GM23338 (cell line): ENCODE measurements around the gene RSPH1. TPM values are rescaled to one million over a fixed set of nuclear protein-coding genes. Genes with fewer than 3 reads are reported as not detected.

Experiments used
- ATAC-seq: fragments of 200-7000 bp; cut with Tn5 transposase; 3 replicates; pipeline ENCODE4 v1.9.1; 2020
- DNase-seq: peaks from one replicate; pipeline ENCODE4 v3.0.0-alpha.2; 2015; ENCODE audit warnings: low spot score
- H2AFZ ChIP-seq: fragments of 200-600 bp; sonication (generic); 2 replicates; pipeline ENCODE4 v1.8.0; 2016; ENCODE audit warnings: antibody characterized with exemption, mild to moderate bottlenecking, moderate library complexity
- H3F3A ChIP-seq: fragments of 200-600 bp; sonication (generic); replicated peaks from 2 replicates; pipeline ENCODE4 v1.8.0; 2017; ENCODE audit warnings: antibody characterized with exemption, mixed run types, low read depth
- H3K27ac ChIP-seq: fragments of 200-600 bp; sonication (generic); 2 replicates; pipeline ENCODE4 v1.6.1; 2016; ENCODE audit warnings: low read depth
- H3K27me3 ChIP-seq: fragments of 200-600 bp; sonication (generic); 2 replicates; pipeline ENCODE4 v1.8.0; 2016; ENCODE audit warnings: mild to moderate bottlenecking, mixed run types, moderate library complexity; ENCODE audit not compliant: insufficient read depth
- H3K36me3 ChIP-seq: fragments of 200-600 bp; sonication (generic); 2 replicates; pipeline ENCODE4 v1.8.0; 2016; ENCODE audit warnings: mild to moderate bottlenecking; ENCODE audit not compliant: insufficient read depth
- H3K4me1 ChIP-seq: fragments of 200-600 bp; sonication (generic); 2 replicates; pipeline ENCODE4 v1.8.0; 2016; ENCODE audit warnings: mild to moderate bottlenecking, moderate library complexity; ENCODE audit not compliant: insufficient read depth
- H3K4me2 ChIP-seq: fragments of 200-600 bp; sonication (generic); 2 replicates; pipeline ENCODE4 v1.7.1; 2017; ENCODE audit warnings: mixed run types
- H3K4me3 ChIP-seq: fragments of 200-600 bp; sonication (generic); 2 replicates; pipeline ENCODE4 v1.6.1; 2016; ENCODE audit warnings: mixed run types
- H3K79me2 ChIP-seq: fragments of 200-600 bp; sonication (generic); replicated peaks from 2 replicates; pipeline ENCODE4 v1.8.0; 2017; ENCODE audit warnings: mild to moderate bottlenecking; ENCODE audit not compliant: insufficient read depth
- H3K9me2 ChIP-seq: fragments of 200-600 bp; sonication (generic); 2 replicates; pipeline ENCODE4 v1.8.0; 2017; ENCODE audit not compliant: insufficient read depth
- H4K20me1 ChIP-seq: fragments of 200-600 bp; sonication (generic); replicated peaks from 2 replicates; pipeline ENCODE4 v1.8.0; 2017; ENCODE audit warnings: mild to moderate bottlenecking; ENCODE audit not compliant: insufficient read depth
- H3K27ac Mint-ChIP-seq: 2 replicates; pipeline ENCODE4 v1.8.0; 2020; ENCODE audit warnings: inconsistent platforms, mild to moderate bottlenecking, moderate library complexity, mixed read lengths
- H3K27me3 Mint-ChIP-seq: 3 replicates; pipeline ENCODE4 v1.8.0; 2022; ENCODE audit warnings: low read depth, mild to moderate bottlenecking, moderate library complexity, mixed read lengths, inconsistent platforms; ENCODE audit not compliant: insufficient read depth, poor library complexity
- H3K36me3 Mint-ChIP-seq: 3 replicates; pipeline ENCODE4 v1.8.0; 2021; ENCODE audit warnings: low read depth, mild to moderate bottlenecking, inconsistent platforms, moderate library complexity, mixed read lengths
- H3K4me1 Mint-ChIP-seq: 3 replicates; pipeline ENCODE4 v1.8.0; 2020; ENCODE audit warnings: mild to moderate bottlenecking, inconsistent platforms, mixed read lengths
- H3K4me3 Mint-ChIP-seq: 3 replicates; pipeline ENCODE4 v1.8.0; 2021; ENCODE audit warnings: moderate library complexity, mild to moderate bottlenecking, inconsistent platforms, mixed read lengths
- H3K9me3 Mint-ChIP-seq: 3 replicates; pipeline ENCODE4 v1.8.0; 2020; ENCODE audit warnings: moderate library complexity, mild to moderate bottlenecking, inconsistent platforms, mixed read lengths
- CREB1 ChIP-seq: fragments of 250-450 bp; sonication (Bioruptor Pico); IDR thresholded peaks from 2 replicates; pipeline ENCODE4 v1.5.0; 2020; ENCODE audit warnings: low read depth, mild to moderate bottlenecking, moderate library complexity
- EZH2 ChIP-seq: fragments of 200-600 bp; sonication (generic); IDR thresholded peaks from one replicate; pipeline ENCODE4 v1.8.0; 2017; ENCODE audit warnings: antibody characterized with exemption, mild to moderate bottlenecking, low read depth; ENCODE audit not compliant: unreplicated experiment
- EZH2phosphoT487 ChIP-seq: fragments of 200-600 bp; sonication (generic); IDR thresholded peaks from one replicate; pipeline ENCODE4 v1.8.1; 2018; ENCODE audit warnings: antibody characterized with exemption; ENCODE audit not compliant: unreplicated experiment
- JUNB ChIP-seq: IDR thresholded peaks from one replicate; pipeline ENCODE4 v1.6.1; 2016; ENCODE audit warnings: antibody characterized with exemption; ENCODE audit not compliant: unreplicated experiment
- NANOG ChIP-seq: IDR thresholded peaks from 2 replicates; pipeline ENCODE4 v1.6.1; 2016; ENCODE audit warnings: antibody characterized with exemption, borderline replicate concordance
- REST ChIP-seq: IDR thresholded peaks from one replicate; pipeline ENCODE4 v1.6.1; 2018; ENCODE audit warnings: antibody characterized with exemption; ENCODE audit not compliant: unreplicated experiment
- STAT1 ChIP-seq: IDR thresholded peaks from one replicate; pipeline ENCODE4 v1.6.1; 2016; ENCODE audit warnings: antibody characterized with exemption; ENCODE audit not compliant: unreplicated experiment
- ZNF114 ChIP-seq: fragments of 250-450 bp; sonication (Bioruptor Pico); IDR thresholded peaks from 2 replicates; pipeline ENCODE4 v1.5.0; 2020; ENCODE audit warnings: mild to moderate bottlenecking, moderate library complexity
- ZNF331 ChIP-seq: fragments of 250-450 bp; sonication (Bioruptor Pico); IDR thresholded peaks from 2 replicates; pipeline ENCODE4 v1.5.0; 2020; ENCODE audit warnings: low read depth, mild to moderate bottlenecking, moderate library complexity
- polyA plus RNA-seq: library from polyadenylated mRNA; unstranded; fragments of >200 nt; fragmentation: Nextera tagmentation; extraction: Ambion mirVana; gene quantifications from 2 replicates; pipeline ENCODE4 v1.2.1, GENCODE V29; 2016
- total RNA-seq: library from RNA; depleted of rRNA; stranded (reverse); fragments of >200 nt; shearing (Covaris generic); gene quantifications from 2 replicates; pipeline ENCODE4 v1.2.3, GENCODE V29; 2014
- TF ChIP-seq, protein P1 (sequence below), 2 experiments: fragments of 200-600 bp in 1 of 2; sonication (generic) in 1 of 2; conservative IDR thresholded peaks; 2 replicates each; pipeline versions ENCODE4 v1.5.1 to v1.6.1; 2016 to 2017; ENCODE audit warnings: antibody characterized with exemption in 2 of 2, low read depth in 2 of 2, mild to moderate bottlenecking in 2 of 2, moderate library complexity in 1 of 2

Gene RSPH1
- total and polyA plus RNA-seq, 2 experiments from 2014 or later, result 0.23 TPM; not detected in 1

GRCh38 chr21:42545317-42545716 lies 49.3 kb upstream of the RSPH1 start (continued):
- TF ChIP-seq ZNF114 (CRISPR knock-in tag) (no peak), REST (no peak)

DNA sequence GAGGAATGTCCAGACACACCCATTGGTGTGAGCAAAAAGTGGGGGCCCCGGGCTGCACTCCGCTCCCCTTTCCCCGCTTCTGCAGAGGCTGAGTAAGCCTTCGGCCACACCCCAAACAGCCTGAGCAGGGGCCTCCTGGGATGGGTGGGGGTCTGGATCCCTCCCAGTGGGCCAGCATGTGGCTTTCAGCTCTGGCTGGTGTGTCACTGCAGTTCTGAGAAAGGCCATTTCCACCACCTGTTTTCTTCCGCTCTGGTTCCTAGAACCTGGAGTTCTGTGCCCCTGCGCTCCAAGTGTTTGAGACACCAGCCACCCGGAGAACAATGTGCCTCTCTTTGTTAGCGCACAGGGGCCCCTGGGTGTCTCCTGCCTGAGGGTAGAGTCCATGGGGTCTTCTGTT lies 48.5 kb upstream of the RSPH1 start:
- no peaks in the 10 kb centered on the region for H3K4me1 ChIP-seq
- no peak overlapping the region for H3K4me2 ChIP-seq
- H3K4me1 Mint-ChIP-seq, result peaks cover 16% of the 10 kb centered on the region
- TF ChIP-seq NANOG (no peak), EZH2 (no peak), EZH2phosphoT487 (no peak), ZNF331 (CRISPR knock-in tag) (no peak), JUNB (no peak), STAT1 (no peak), CREB1 (CRISPR knock-in tag) (no peak)
- TF ChIP-seq, protein P1, sequence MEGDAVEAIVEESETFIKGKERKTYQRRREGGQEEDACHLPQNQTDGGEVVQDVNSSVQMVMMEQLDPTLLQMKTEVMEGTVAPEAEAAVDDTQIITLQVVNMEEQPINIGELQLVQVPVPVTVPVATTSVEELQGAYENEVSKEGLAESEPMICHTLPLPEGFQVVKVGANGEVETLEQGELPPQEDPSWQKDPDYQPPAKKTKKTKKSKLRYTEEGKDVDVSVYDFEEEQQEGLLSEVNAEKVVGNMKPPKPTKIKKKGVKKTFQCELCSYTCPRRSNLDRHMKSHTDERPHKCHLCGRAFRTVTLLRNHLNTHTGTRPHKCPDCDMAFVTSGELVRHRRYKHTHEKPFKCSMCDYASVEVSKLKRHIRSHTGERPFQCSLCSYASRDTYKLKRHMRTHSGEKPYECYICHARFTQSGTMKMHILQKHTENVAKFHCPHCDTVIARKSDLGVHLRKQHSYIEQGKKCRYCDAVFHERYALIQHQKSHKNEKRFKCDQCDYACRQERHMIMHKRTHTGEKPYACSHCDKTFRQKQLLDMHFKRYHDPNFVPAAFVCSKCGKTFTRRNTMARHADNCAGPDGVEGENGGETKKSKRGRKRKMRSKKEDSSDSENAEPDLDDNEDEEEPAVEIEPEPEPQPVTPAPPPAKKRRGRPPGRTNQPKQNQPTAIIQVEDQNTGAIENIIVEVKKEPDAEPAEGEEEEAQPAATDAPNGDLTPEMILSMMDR (conservative IDR thresholded peaks at IDR 0.05; ENCODE audit: low read depth in 2 of 2), result no peak
- H3K36me3 ChIP-seq, result peaks cover 3% of the 10 kb centered on the region
- no peaks in the 10 kb centered on the region for H3F3A ChIP-seq
- H3K9me2 ChIP-seq, result no peaks in the 10 kb centered on the region
- no peaks in the 10 kb centered on the region for H3K27me3 ChIP-seq
- no peak overlapping the region for H2AFZ ChIP-seq
- DNase-seq (no peak), ATAC-seq (no peak)
- H3K4me3 Mint-ChIP-seq, result no peak overlapping the region
- H3K27me3 Mint-ChIP-seq, result peaks cover 6% of the 10 kb centered on the region
- peaks cover 2% of the 10 kb centered on the region; the same call in 1 of the 2 replicates for H4K20me1 ChIP-seq
- H3K79me2 ChIP-seq, result no peaks in the 10 kb centered on the region
- no peak overlapping the region for H3K27ac ChIP-seq
- no peak overlapping the region for H3K27ac Mint-ChIP-seq
- peaks cover 63% of the 10 kb centered on the region for H3K36me3 Mint-ChIP-seq
- H3K4me3 ChIP-seq, result no peak overlapping the region
- no peaks in the 10 kb centered on the region for H3K9me3 Mint-ChIP-seq
